Stomach (tissue), 9 donors: ENCODE results near the gene NFATC4. TPM values are rescaled to one million over a fixed set of nuclear protein-coding genes. Genes with fewer than 3 reads are reported as not detected.

Experiments
- DNase-seq, 2 donors: peaks; one replicate each; pipeline versions ENCODE4 v3.0.0 to v3.0.0-alpha.2; 2013 to 2019
- H3K27ac ChIP-seq, 5 donors: fragments of 200-600 bp in 4 of 5; sonication (generic) in 4 of 5; one replicate each; pipeline ENCODE4 v1.5.1; 2013 to 2019; ENCODE audit warnings: mild to moderate bottlenecking in 1 of 5, moderate library complexity in 1 of 5
- H3K27me3 ChIP-seq, 3 donors: fragments of 200-600 bp; sonication (generic); one replicate each; pipeline ENCODE4 v1.5.1; 2017 to 2019; ENCODE audit warnings: mixed run types in 1 of 3
- H3K36me3 ChIP-seq, 4 donors: fragments of 200-600 bp; sonication (generic); 1 replicate in 3 of 4; 2 replicates in 1 of 4; pipeline ENCODE4 v1.5.1; 2016 to 2019
- H3K4me1 ChIP-seq, 4 donors: fragments of 200-600 bp; sonication (generic); one replicate each; pipeline ENCODE4 v1.5.1; 2016 to 2019
- H3K4me3 ChIP-seq, 4 donors: fragments of 200-600 bp; sonication (generic) in 3 of 4; one replicate each; pipeline ENCODE4 v1.5.1; 2016 to 2019; ENCODE audit warnings: mild to moderate bottlenecking in 1 of 4
- H3K9me3 ChIP-seq, 4 donors: fragments of 200-600 bp; sonication (generic); one replicate each; pipeline ENCODE4 v1.5.1; 2016 to 2019
- EP300 ChIP-seq: sonication (generic); formaldehyde crosslinking; IDR thresholded peaks from one replicate; pipeline ENCODE4 v1.6.1; 2017; ENCODE audit warnings: antibody characterized with exemption
- POLR2A ChIP-seq, 4 donors: fragments of 450-650 bp; IDR thresholded peaks; one replicate each; pipeline ENCODE4 v1.6.1; 2016; ENCODE audit warnings: antibody characterized with exemption in 4 of 4, control low read depth in 2 of 4, mild to moderate bottlenecking in 1 of 4, moderate library complexity in 1 of 4
- POLR2AphosphoS5 ChIP-seq, 3 donors: sonication (generic); formaldehyde crosslinking; IDR thresholded peaks; one replicate each; pipeline ENCODE4 v1.6.1; 2016; ENCODE audit warnings: antibody characterized with exemption in 3 of 3
- WGBS, 5 donors: extraction: QIAGEN DNeasy Blood & Tissue Kit in 3 of 5; methylation state at CpG; one replicate each; pipeline versions ENCODE4 v1.1.5 to v1.1.7; 2013 to 2018; 5-methylcytosine and 5-hydroxymethylcytosine counted together
- intact Hi-C: fragments of 100-400 bp; cut with DNase I; formaldehyde crosslinking; loops from one replicate; pipeline ENCODE4 v1.15.1; 2023; ENCODE audit warnings: low total_unique reads
- polyA plus RNA-seq, 3 donors: library from polyadenylated mRNA; stranded (reverse); fragments of 200-250 nt; gene quantifications; one replicate each; pipeline ENCODE4 v1.2.3, GENCODE V29; 2013
- total RNA-seq, 5 donors: library from RNA; depleted of rRNA; stranded (reverse); fragments of >200 nt; gene quantifications; one replicate each; pipeline versions ENCODE4 v1.1.0 to v1.2.3, GENCODE V29; 2014 to 2016
- TF ChIP-seq, protein P1 (sequence below), 7 experiments: fragments of 450-650 bp in 4 of 7; fragments of 200-600 bp in 3 of 7; sonication (generic) in 3 of 7; IDR thresholded peaks; one replicate each; pipeline ENCODE4 v1.5.1; 2016 to 2019; ENCODE audit warnings: antibody characterized with exemption in 7 of 7, control low read depth in 2 of 7, mild to moderate bottlenecking in 1 of 7
- donor health status: healthy with polysubstance abuse.
- donor health status: Bipolar disorder and iron deficiency.
- donor health status: healthy.

The NFATC4 gene
- total and polyA plus RNA-seq, 8 donors: 20.1 to 119 (median 57.9) TPM

GRCh38 chr14:24340606-24341005, 27.4 kb upstream of the NFATC4 start:
- DNase-seq: no peak
- H3K4me1 ChIP-seq: peaks cover 10 to 41% (median 18%) of the 10 kb centered on the region in 4 donors
- TF ChIP-seq, protein P1, sequence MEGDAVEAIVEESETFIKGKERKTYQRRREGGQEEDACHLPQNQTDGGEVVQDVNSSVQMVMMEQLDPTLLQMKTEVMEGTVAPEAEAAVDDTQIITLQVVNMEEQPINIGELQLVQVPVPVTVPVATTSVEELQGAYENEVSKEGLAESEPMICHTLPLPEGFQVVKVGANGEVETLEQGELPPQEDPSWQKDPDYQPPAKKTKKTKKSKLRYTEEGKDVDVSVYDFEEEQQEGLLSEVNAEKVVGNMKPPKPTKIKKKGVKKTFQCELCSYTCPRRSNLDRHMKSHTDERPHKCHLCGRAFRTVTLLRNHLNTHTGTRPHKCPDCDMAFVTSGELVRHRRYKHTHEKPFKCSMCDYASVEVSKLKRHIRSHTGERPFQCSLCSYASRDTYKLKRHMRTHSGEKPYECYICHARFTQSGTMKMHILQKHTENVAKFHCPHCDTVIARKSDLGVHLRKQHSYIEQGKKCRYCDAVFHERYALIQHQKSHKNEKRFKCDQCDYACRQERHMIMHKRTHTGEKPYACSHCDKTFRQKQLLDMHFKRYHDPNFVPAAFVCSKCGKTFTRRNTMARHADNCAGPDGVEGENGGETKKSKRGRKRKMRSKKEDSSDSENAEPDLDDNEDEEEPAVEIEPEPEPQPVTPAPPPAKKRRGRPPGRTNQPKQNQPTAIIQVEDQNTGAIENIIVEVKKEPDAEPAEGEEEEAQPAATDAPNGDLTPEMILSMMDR (IDR thresholded peaks at IDR 0.05): no peak
- no peak for TF ChIP-seq POLR2AphosphoS5 (IDR thresholded peaks at IDR 0.05)
- no peak for TF ChIP-seq POLR2A (IDR thresholded peaks at IDR 0.05)
- no peak overlapping the region for H3K4me3 ChIP-seq
- H3K27ac ChIP-seq: no peak overlapping the region
- H3K36me3 ChIP-seq: peaks cover 4 to 31% (median 18%) of the 10 kb centered on the region in 4 donors
- H3K9me3 ChIP-seq: no peaks in the 10 kb centered on the region
- H3K27me3 ChIP-seq: peaks cover 0 to 4% (median 0%) of the 10 kb centered on the region in 3 donors
- 95 to 100% (median 97%) methylated on average over 1 of the region's 1 CpG; no CpG with 5 or more reads in 1 of the 5 donors for WGBS, 5 donors
- intact Hi-C loops: no loop called here

GRCh38 chr14:24342889-24343288, 25.1 kb upstream of the NFATC4 start:
- 79 to 98% (median 96%) methylated on average over 4 of the region's 4 CpGs for WGBS, 5 donors
- intact Hi-C loops: no loop called here
- Histone ChIP-seq H3K27me3 (peaks cover 0 to 2% (median 0%) of the 10 kb centered on the region in 3 donors), H3K9me3 (no peaks in the 10 kb centered on the region), H3K4me3 (no peak overlapping the region), H3K36me3 (peaks cover 0 to 8% (median 2%) of the 10 kb centered on the region in 4 donors), H3K4me1 (peaks cover 10 to 21% (median 16%) of the 10 kb centered on the region in 4 donors), H3K27ac (no peak overlapping the region)
- TF ChIP-seq POLR2A (IDR thresholded peaks at IDR 0.05): no peak
- no peak for DNase-seq

GRCh38 chr14:24343795-24344660, 24.0 kb upstream of the NFATC4 start:
- H3K36me3 ChIP-seq: no peaks in the 10 kb centered on the region
- H3K9me3 ChIP-seq: no peaks in the 10 kb centered on the region
- peak in 1 of 2 donors; percentile 49 for DNase-seq
- H3K4me3 ChIP-seq: no peak overlapping the region
- WGBS, 5 donors: 55 to 76% (median 68%) methylated on average over 7 of the region's 7 CpGs
- H3K27ac ChIP-seq: no peak overlapping the region
- H3K4me1 ChIP-seq: peaks cover under 1 to 9% (median 5%) of the 10 kb centered on the region in 4 donors
- no peak for TF ChIP-seq EP300
- TF ChIP-seq, protein P1 (IDR thresholded peaks at IDR 0.05): no peak
- TF ChIP-seq POLR2A (IDR thresholded peaks at IDR 0.05): no peak
- TF ChIP-seq POLR2AphosphoS5 (IDR thresholded peaks at IDR 0.05): no peak
- intact Hi-C loops: no loop called here
- H3K27me3 ChIP-seq: peaks cover 0 to 2% (median 0%) of the 10 kb centered on the region in 3 donors

DNA sequence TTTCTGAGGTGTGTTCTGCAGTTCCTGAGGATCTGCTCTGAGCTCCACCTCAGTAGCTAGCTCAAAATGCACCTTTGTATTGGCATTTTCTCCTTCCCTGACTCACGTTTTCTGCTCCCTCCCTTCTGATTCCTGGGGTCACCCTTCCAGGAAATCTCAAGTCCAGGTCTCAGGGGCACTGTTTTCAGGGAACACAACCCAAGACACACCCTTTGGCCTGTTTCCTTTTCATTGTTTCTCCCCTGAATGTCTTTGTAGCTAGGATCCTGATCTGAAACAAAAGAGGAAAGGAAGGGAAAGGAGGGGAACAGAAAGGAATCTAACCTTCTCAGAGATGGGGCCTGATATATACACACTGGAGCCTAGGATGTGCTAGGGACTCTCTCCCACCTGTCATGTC, 20.9 kb upstream of the NFATC4 start:
- no peaks in the 10 kb centered on the region for H3K9me3 ChIP-seq
- H3K27me3 ChIP-seq: peaks cover 0 to 2% (median 0%) of the 10 kb centered on the region in 3 donors
- no peak overlapping the region for H3K4me3 ChIP-seq
- intact Hi-C loops: no loop called here
- no peak for TF ChIP-seq POLR2AphosphoS5 (IDR thresholded peaks at IDR 0.05)
- TF ChIP-seq, protein P1 (IDR thresholded peaks at IDR 0.05): no peak
- no peak for TF ChIP-seq EP300
- no peak for TF ChIP-seq POLR2A (IDR thresholded peaks at IDR 0.05)
- H3K4me1 ChIP-seq: peaks cover 0 to 10% (median 3%) of the 10 kb centered on the region in 4 donors
- 0 to 50% (median 17%) methylated on average over 1 of the region's 1 CpG for WGBS, 5 donors
- no peaks in the 10 kb centered on the region for H3K36me3 ChIP-seq
- peak overlapping the region in 1 of 5 donors; percentile 16 for H3K27ac ChIP-seq
- DNase-seq: no peak
